HG03103 (cell line): ENCODE measurements around the gene PCDHGA3.
A peak's percentile ranks its signal among the peaks of the same experiment; 100 is the strongest.
"Not testable (repeated sequence)": the region's sequence is repeated elsewhere in the genome, so short reads cannot be mapped to it uniquely, and the experiment has no call there.

Experiments
- ATAC-seq: cut with Tn5 transposase; IDR thresholded peaks from one replicate; pipeline ENCODE4 v1.9.1; 2021; ENCODE audit warnings: low read depth; ENCODE audit not compliant: unreplicated experiment

PCDHGA3 gene

GRCh38 chr5:141375444-141376155 is 32.0 kb downstream of the PCDHGA3 start:
- ATAC-seq = not testable (repeated sequence)

DNA sequence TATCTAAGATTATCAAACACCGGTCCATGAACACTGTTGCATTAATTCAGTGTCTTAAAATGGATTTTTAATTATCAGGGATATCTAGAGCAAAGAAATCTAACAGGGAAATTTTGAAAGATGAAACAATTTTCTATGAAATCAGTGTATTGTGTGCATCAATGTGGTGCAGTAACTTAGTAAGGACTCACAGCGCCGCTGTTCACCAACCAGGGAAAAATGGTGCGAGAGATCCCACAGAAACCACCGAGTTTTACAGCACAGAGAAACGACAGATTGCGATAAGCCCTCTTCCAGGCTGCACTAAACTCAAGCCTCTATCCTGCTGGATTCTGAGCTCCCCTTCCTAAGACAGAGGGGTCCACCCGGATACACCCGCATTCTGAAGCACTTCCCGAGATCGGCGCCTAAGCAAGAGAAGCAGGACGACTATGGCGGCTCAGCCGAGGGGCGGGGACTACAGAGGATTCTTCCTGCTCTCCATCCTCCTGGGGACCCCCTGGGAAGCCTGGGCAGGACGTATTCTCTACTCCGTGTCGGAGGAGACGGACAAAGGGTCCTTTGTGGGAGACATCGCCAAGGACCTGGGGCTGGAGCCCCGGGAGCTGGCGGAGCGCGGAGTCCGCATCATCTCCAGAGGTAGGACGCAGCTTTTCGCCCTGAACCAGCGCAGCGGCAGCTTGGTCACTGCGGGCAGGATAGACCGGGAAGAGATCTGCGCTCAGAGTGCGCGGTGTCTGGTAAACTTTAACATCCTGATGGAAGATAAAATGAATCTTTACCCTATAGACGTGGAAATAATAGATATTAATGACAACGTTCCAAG is 39.1 kb downstream of the PCDHGA3 start, which contains the start of gene PCDHGA7:
TSS of gene PCDHGA7 (plus strand) at position 274 of the 826 bp plus-strand sequence. CDS start at position 432, 158 bp downstream.
- ATAC-seq = no peak

DNA sequence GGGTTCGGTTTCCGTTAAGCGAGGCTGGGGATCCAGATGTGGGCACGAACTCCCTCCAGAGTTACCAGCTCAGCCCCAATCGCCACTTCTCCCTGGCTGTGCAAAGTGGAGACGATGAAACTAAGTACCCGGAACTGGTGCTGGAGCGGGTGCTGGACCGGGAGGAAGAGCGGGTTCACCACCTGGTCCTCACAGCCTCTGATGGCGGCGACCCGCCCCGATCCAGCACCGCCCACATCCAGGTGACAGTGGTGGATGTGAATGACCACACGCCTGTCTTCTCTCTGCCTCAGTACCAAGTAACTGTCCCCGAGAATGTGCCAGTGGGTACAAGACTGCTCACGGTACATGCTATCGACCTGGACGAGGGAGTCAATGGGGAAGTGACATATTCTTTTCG is 39.7 kb downstream of the PCDHGA3 start:
- ATAC-seq = no peak

DNA sequence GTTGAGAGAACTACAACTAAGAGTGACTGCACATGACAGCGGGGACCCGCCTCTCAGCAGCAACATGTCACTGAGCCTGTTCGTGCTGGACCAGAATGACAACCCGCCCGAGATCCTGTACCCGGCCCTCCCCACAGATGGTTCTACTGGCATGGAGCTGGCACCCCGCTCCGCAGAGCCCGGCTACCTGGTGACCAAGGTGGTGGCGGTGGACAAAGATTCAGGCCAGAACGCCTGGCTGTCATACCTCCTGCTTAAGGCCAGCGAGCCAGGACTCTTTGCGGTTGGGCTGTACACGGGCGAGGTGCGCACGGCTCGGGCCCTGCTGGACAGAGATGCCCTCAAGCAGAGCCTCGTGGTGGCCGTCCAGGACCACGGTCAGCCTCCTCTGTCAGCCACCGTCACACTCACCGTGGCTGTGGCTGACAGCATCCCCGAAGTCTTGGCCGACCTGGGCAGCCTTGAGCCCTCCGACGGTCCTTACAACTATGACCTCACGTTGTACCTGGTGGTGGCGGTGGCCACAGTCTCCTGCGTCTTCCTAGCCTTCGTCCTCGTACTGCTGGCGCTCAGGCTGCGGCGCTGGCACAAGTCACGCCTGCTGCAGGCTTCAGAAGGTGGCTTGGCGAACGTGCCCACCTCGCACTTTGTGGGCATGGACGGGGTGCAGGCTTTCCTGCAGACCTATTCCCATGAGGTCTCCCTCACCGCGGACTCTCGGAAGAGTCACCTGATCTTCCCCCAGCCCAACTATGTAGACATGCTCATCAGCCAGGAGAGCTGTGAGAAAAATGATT is 41.0 kb downstream of the PCDHGA3 start:
- no peak for ATAC-seq

- ATAC-seq = peak; percentile 51
Measured at GRCh38 chr5:141387557-141388311, 44.1 kb downstream of the PCDHGA3 start, which contains the start of gene PCDHGB4. Gene PCDHGB4 (plus strand): TSS chr5:141387698. CDS start chr5:141387885, 187 bp downstream.

GRCh38 chr5:141388661-141389060 is 45.0 kb downstream of the PCDHGA3 start:
- ATAC-seq = no peak

GRCh38 chr5:141389153-141390042 is 45.8 kb downstream of the PCDHGA3 start:
- ATAC-seq = no peak

DNA sequence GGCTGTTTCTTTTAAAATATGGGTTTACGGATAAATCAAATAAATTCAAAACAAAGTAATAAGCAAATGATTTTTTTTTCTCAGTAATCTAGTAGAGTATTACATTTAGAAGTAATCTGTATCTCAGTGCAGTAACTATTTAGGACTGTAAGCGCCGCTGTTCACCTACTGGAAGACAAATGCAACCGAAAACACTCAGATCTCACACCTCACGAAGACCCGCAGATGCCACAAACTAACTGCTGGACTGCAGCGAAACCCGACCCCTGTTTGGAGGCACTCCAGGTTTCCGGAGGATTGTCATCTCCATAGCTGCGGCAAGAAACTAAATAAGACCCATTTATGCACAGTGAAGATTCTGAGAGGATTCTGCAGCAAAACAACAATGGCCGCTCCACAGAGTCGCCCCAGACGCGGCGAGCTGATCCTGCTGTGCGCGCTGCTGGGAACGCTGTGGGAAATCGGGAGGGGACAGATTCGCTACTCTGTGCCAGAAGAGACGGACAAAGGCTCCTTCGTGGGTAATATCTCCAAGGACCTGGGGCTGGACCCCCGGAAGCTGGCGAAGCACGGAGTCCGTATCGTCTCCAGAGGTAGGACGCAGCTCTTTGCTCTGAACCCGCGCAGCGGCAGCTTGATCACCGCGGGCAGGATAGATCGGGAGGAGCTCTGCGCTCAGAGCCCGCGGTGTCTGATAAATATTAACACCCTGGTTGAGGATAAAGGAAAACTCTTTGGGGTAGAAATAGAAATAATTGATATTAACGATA is 49.0 kb downstream of the PCDHGA3 start, which contains the start of gene PCDHGA8:
TSS of gene PCDHGA8 (plus strand) at position 205 of the 770 bp plus-strand sequence. CDS start at position 386, 181 bp downstream.
- ATAC-seq = no peak

DNA sequence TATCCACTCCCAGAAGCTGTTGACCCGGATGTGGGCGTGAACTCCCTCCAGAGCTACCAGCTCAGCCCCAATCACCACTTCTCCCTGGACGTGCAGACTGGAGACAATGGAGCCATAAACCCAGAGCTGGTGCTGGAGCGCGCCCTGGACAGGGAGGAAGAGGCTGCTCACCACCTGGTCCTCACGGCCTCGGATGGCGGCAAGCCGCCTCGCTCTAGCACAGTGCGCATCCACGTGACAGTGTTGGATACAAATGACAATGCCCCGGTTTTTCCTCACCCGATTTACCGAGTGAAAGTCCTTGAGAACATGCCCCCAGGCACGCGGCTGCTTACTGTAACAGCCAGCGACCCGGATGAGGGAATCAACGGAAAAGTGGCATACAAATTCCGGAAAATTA is 49.6 kb downstream of the PCDHGA3 start:
- no peak for ATAC-seq

DNA sequence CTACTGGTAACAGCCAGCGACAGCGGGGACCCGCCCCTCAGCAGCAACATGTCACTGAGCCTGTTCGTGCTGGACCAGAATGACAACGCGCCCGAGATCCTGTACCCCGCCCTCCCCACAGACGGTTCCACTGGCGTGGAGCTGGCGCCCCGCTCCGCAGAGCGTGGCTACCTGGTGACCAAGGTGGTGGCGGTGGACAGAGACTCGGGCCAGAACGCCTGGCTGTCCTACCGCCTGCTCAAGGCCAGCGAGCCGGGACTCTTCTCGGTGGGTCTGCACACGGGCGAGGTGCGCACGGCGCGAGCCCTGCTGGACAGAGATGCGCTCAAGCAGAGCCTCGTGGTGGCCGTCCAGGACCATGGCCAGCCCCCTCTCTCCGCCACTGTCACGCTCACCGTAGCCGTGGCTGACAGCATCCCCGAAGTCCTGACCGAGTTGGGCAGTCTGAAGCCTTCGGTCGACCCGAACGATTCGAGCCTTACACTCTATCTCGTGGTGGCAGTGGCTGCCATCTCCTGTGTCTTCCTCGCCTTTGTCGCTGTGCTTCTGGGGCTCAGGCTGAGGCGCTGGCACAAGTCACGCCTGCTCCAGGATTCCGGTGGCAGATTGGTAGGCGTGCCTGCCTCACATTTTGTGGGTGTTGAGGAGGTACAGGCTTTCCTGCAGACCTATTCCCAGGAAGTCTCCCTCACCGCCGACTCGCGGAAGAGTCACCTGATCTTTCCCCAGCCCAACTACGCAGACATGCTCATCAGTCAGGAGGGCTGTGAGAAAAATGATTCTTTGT is 51.0 kb downstream of the PCDHGA3 start:
- ATAC-seq = not testable (repeated sequence)
